WERI-Rb-1 (cell line): ENCODE results near the gene ZCCHC14.

Experiments
- DNase-seq: peaks from one replicate; pipeline ENCODE4 v3.0.0-alpha.2; 2020
- H3K27ac ChIP-seq: fragments of 250-450 bp; sonication (Bioruptor Pico); 2 replicates; pipeline ENCODE4 v1.5.1; 2020; ENCODE audit warnings: mild to moderate bottlenecking, moderate library complexity
- H3K27me3 ChIP-seq: fragments of 250-450 bp; sonication (Bioruptor Pico); 2 replicates; pipeline ENCODE4 v1.5.1; 2021; ENCODE audit warnings: mild to moderate bottlenecking, low read depth, moderate library complexity; ENCODE audit not compliant: insufficient read depth, severe bottlenecking
- H3K36me3 ChIP-seq: fragments of 250-450 bp; sonication (Bioruptor Pico); 2 replicates; pipeline ENCODE4 v1.5.1; 2020; ENCODE audit warnings: mild to moderate bottlenecking, moderate library complexity
- H3K4me3 ChIP-seq: 2 replicates; pipeline ENCODE4 v1.5.1; 2011; ENCODE audit warnings: low read depth, mild to moderate bottlenecking, control low read depth, low read length
- H3K9me3 ChIP-seq: fragments of 250-450 bp; sonication (Bioruptor Pico); 2 replicates; pipeline ENCODE4 v1.5.1; 2021; ENCODE audit warnings: mild to moderate bottlenecking, moderate library complexity; ENCODE audit not compliant: severe bottlenecking
- CTCF ChIP-seq: IDR thresholded peaks from 2 replicates; pipeline ENCODE4 v1.5.1; 2011; ENCODE audit warnings: low read depth, mild to moderate bottlenecking, control low read depth, inconsistent platforms, low read length

Gene ZCCHC14

GRCh38 chr16:87368029-87368770 lies 124.6 kb downstream of the ZCCHC14 start:
- no peak for TF ChIP-seq CTCF
- no peak for DNase-seq
- peaks cover 2% of the 10 kb centered on the region; the same call in 1 of the 2 replicates for H3K36me3 ChIP-seq

GRCh38 chr16:87367529-87367928 lies 125.3 kb downstream of the ZCCHC14 start:
- Histone ChIP-seq H3K9me3 (no peaks in the 10 kb centered on the region), H3K36me3 (peaks cover 4% of the 10 kb centered on the region; the same call in 1 of the 2 replicates), H3K27me3 (no peaks in the 10 kb centered on the region), H3K4me3 (no peak overlapping the region), H3K27ac (no peak overlapping the region)
- DNase-seq, result no peak
- no peak for TF ChIP-seq CTCF

More at GRCh38 chr16:87368029-87368770, 124.6 kb downstream of the ZCCHC14 start:
- Histone ChIP-seq H3K9me3 (no peaks in the 10 kb centered on the region), H3K27me3 (no peaks in the 10 kb centered on the region), H3K27ac (no peak overlapping the region), H3K4me3 (no peak overlapping the region)

DNA sequence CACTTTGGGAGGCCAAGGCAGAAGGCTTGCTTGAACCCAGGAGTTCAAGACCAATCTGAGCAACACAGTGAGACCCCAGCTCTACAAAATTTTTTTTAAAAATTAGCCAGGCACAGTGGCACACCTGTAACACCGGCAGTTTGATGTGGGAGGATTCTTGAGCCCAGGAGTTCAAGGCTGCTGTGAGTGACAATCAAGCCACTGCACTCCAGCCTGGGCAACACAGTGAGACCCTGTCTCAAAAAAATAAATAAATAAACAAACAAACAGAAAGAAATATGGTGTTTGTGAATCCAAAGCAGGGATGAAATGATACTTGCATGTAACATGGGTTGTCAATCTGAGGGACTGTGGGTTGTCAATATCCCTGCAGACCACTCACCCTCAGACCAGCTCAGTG lies 125.9 kb downstream of the ZCCHC14 start:
- no peak for DNase-seq
- no peak for TF ChIP-seq CTCF
- Histone ChIP-seq H3K9me3 (no peaks in the 10 kb centered on the region), H3K27me3 (no peaks in the 10 kb centered on the region), H3K36me3 (peaks cover 6% of the 10 kb centered on the region; the same call in 1 of the 2 replicates), H3K27ac (no peak overlapping the region), H3K4me3 (no peak overlapping the region)

GRCh38 chr16:87366288-87366687 lies 126.5 kb downstream of the ZCCHC14 start:
- no peak for DNase-seq
- peaks cover 12% of the 10 kb centered on the region; the same call in 1 of the 2 replicates for H3K36me3 ChIP-seq
- no peaks in the 10 kb centered on the region for H3K27me3 ChIP-seq
- no peak for TF ChIP-seq CTCF
- no peak overlapping the region for H3K27ac ChIP-seq
- no peaks in the 10 kb centered on the region for H3K9me3 ChIP-seq
- no peak overlapping the region for H3K4me3 ChIP-seq

GRCh38 chr16:87365021-87365713 lies 127.7 kb downstream of the ZCCHC14 start:
- TF ChIP-seq CTCF, result no peak
- H3K4me3 ChIP-seq, result no peak overlapping the region
- peaks cover 12% of the 10 kb centered on the region; the same call in 1 of the 2 replicates for H3K36me3 ChIP-seq
- H3K27ac ChIP-seq, result no peak overlapping the region
- DNase-seq, result no peak
- no peaks in the 10 kb centered on the region for H3K9me3 ChIP-seq
- no peaks in the 10 kb centered on the region for H3K27me3 ChIP-seq
